Calu3 (cell line): ENCODE results near the gene CHRNB1. TPM values are rescaled to one million over a fixed set of nuclear protein-coding genes. Genes with fewer than 3 reads are reported as not detected.

ENCODE experiments used
- BruUV-seq: library from RNA; stranded (reverse); fragments of 400-500 nt; replicated peaks from 2 replicates; lab custom pipeline; 2021; lab: Mats Ljungman, UMichigan
- CTCF ChIA-PET: fragments of 300-600 bp; sonication (Branson Sonifier 250); formaldehyde crosslinking; loops from one replicate; lab custom pipeline; 2022; ENCODE audit warnings: antibody characterized with exemption; lab: Charles Lee
- DNase-seq: peaks from one replicate; pipeline ENCODE4 v3.0.0; 2022
- H3K27ac Mint-ChIP-seq: one replicate; pipeline ENCODE4 v1.8.0; 2022; ENCODE audit warnings: mixed read lengths; ENCODE audit not compliant: unreplicated experiment
- H3K27me3 Mint-ChIP-seq: one replicate; pipeline ENCODE4 v1.8.0; 2022; ENCODE audit warnings: mixed read lengths; ENCODE audit not compliant: unreplicated experiment
- H3K36me3 Mint-ChIP-seq: one replicate; pipeline ENCODE4 v1.8.0; 2022; ENCODE audit warnings: mild to moderate bottlenecking, moderate library complexity, mixed read lengths; ENCODE audit not compliant: insufficient read depth, unreplicated experiment
- H3K4me1 Mint-ChIP-seq: one replicate; pipeline ENCODE4 v1.8.0; 2022; ENCODE audit warnings: mild to moderate bottlenecking, low read depth, mixed read lengths; ENCODE audit not compliant: unreplicated experiment
- H3K4me3 Mint-ChIP-seq: one replicate; pipeline ENCODE4 v1.8.0; 2022; ENCODE audit warnings: mild to moderate bottlenecking, low read depth, moderate library complexity, mixed read lengths; ENCODE audit not compliant: unreplicated experiment
- H3K9me3 Mint-ChIP-seq: one replicate; pipeline ENCODE4 v1.8.0; 2022; ENCODE audit warnings: low read depth, mixed read lengths; ENCODE audit not compliant: unreplicated experiment
- intact Hi-C: fragments of 100-400 bp; cut with micrococcal nuclease; formaldehyde crosslinking; loops from one replicate; pipeline ENCODE4 v1.10.0; 2022; ENCODE audit not compliant: unreplicated experiment
- total RNA-seq: library from RNA; stranded (reverse); gene quantifications from 2 replicates; pipeline ENCODE4 v1.2.3, GENCODE V29; 2022
- TF ChIP-seq, protein P1 (sequence below): fragments of 200-600 bp; IDR thresholded peaks from one replicate; pipeline ENCODE4 v1.8.0; 2022; ENCODE audit warnings: antibody characterized with exemption; ENCODE audit not compliant: unreplicated experiment

Gene CHRNB1
- total RNA-seq, 1 experiment from 2014 or later, result 2.4 TPM

DNA sequence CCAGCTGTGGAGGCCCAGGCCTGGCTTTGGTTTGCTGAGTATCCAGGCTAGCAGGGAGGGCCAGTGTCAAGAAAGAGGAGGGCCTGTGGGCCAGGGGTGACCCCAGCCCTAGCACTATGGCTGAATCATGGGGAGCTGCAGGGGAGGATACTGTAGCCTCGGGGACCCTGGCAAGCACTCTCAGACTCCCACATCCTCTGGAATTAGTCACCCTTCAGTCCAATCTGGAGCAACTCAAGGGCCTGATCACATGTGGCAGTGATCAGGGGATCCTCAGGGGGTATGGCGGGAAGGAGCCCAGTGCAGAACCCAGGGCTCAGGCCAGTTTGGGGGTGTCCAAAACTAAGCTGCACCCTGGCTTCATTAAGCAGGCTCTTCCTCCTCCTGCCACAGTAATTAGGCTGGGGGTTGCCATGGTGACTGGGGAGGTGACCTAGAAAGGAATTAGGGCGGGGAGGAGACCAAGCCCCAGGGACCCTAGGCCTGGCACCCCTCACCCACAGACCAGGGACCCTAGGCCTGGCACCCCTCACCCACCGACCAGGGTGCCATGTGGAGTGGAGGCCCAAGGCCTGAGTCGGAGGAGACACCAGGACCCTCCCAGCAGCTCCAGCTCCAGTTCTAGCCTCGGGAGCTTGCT is 31.4 kb upstream of the CHRNB1 start:
- H3K4me1 Mint-ChIP-seq, result no peaks in the 10 kb centered on the region
- TF ChIP-seq, protein P1, sequence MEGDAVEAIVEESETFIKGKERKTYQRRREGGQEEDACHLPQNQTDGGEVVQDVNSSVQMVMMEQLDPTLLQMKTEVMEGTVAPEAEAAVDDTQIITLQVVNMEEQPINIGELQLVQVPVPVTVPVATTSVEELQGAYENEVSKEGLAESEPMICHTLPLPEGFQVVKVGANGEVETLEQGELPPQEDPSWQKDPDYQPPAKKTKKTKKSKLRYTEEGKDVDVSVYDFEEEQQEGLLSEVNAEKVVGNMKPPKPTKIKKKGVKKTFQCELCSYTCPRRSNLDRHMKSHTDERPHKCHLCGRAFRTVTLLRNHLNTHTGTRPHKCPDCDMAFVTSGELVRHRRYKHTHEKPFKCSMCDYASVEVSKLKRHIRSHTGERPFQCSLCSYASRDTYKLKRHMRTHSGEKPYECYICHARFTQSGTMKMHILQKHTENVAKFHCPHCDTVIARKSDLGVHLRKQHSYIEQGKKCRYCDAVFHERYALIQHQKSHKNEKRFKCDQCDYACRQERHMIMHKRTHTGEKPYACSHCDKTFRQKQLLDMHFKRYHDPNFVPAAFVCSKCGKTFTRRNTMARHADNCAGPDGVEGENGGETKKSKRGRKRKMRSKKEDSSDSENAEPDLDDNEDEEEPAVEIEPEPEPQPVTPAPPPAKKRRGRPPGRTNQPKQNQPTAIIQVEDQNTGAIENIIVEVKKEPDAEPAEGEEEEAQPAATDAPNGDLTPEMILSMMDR, result no peak
- H3K9me3 Mint-ChIP-seq, result no peaks in the 10 kb centered on the region
- H3K27ac Mint-ChIP-seq, result no peak overlapping the region
- no TSS peak for BruUV-seq
- DNase-seq, result no peak
- H3K36me3 Mint-ChIP-seq, result peaks cover 9% of the 10 kb centered on the region
- CTCF ChIA-PET, result no interaction called here
- no peak overlapping the region for H3K4me3 Mint-ChIP-seq
- H3K27me3 Mint-ChIP-seq, result peaks cover under 1% of the 10 kb centered on the region
- intact Hi-C loops, result no loop called here

DNA sequence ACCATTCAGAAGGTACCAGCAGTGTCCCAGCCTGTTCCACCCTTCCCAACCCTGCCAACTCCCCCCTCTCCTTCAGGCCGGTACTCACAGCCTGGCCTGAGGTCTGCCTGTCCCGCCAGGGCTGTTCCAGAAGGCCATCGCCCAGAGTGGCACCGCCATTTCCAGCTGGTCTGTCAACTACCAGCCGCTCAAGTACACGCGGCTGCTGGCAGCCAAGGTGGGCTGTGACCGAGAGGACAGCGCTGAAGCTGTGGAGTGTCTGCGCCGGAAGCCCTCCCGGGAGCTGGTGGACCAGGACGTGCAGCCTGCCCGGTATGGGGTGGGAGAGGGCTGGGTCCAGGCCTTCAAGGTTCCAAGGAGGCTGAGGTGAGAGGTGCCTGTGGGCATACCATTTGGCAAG is 30.0 kb upstream of the CHRNB1 start:
- CTCF ChIA-PET, result no interaction called here
- Mint-ChIP-seq H3K27me3 (peaks cover 14% of the 10 kb centered on the region), H3K4me1 (no peaks in the 10 kb centered on the region), H3K36me3 (peaks cover 9% of the 10 kb centered on the region), H3K4me3 (no peak overlapping the region), H3K9me3 (no peaks in the 10 kb centered on the region), H3K27ac (no peak overlapping the region)
- DNase-seq, result no peak
- TF ChIP-seq, protein P1, result no peak
- intact Hi-C loops, result no loop called here
- BruUV-seq, result no TSS peak

DNA sequence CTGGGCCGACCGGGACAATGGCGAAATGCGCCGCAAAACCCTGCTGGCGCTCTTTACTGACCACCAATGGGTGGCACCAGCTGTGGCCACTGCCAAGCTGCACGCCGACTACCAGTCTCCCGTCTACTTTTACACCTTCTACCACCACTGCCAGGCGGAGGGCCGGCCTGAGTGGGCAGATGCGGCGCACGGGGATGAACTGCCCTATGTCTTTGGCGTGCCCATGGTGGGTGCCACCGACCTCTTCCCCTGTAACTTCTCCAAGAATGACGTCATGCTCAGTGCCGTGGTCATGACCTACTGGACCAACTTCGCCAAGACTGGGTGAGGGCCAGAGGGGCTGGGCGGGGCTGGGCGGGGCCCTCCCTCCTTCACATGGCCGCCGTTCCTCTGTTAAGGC is 29.1 kb upstream of the CHRNB1 start:
- TF ChIP-seq, protein P1, result no peak
- no TSS peak for BruUV-seq
- Mint-ChIP-seq H3K36me3 (peaks cover 9% of the 10 kb centered on the region), H3K27ac (no peak overlapping the region), H3K9me3 (no peaks in the 10 kb centered on the region), H3K4me1 (no peaks in the 10 kb centered on the region), H3K4me3 (no peak overlapping the region), H3K27me3 (peaks cover 15% of the 10 kb centered on the region)
- intact Hi-C loops, result no loop called here
- CTCF ChIA-PET, result no interaction called here
- DNase-seq, result no peak

DNA sequence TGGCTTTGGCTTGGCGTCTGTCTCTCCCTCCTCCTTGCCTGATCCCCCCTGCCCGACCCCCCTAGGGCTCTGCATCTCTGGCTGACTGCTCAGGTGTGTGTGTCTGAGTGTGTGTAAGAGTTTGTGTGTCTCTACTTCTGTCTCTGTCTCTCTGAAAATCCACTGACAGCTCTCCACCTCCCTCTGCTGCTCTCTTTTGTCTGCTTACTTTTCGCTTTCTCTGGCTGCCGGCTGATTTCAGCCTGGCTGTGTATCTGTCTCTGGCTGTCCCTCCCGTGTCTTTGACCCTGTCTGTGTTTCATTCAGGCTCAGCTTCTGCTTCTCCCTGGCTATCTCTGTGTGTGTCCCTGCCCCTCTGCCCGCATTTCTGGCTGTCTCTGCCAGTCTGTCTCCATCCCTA is 28.5 kb upstream of the CHRNB1 start:
- CTCF ChIA-PET, result no interaction called here
- no peaks in the 10 kb centered on the region for H3K9me3 Mint-ChIP-seq
- intact Hi-C loops, result no loop called here
- peaks cover 15% of the 10 kb centered on the region for H3K27me3 Mint-ChIP-seq
- no TSS peak for BruUV-seq
- H3K4me3 Mint-ChIP-seq, result no peak overlapping the region
- TF ChIP-seq, protein P1, result no peak
- H3K27ac Mint-ChIP-seq, result no peak overlapping the region
- no peak for DNase-seq
- no peaks in the 10 kb centered on the region for H3K4me1 Mint-ChIP-seq
- peaks cover 4% of the 10 kb centered on the region for H3K36me3 Mint-ChIP-seq
